Vagina (tissue), 2 donors: ENCODE results near the gene UROS. TPM values are rescaled to one million over a fixed set of nuclear protein-coding genes. Genes with fewer than 3 reads are reported as not detected.

Source experiments
- DNase-seq, 2 donors: peaks; one replicate each; pipeline ENCODE4 v3.0.0-alpha.2; 2017; ENCODE audit errors: extremely low spot score in 2 of 2
- H3K27ac ChIP-seq: fragments of 200-600 bp; sonication (generic); one replicate; pipeline ENCODE4 v1.5.1; 2019
- H3K27me3 ChIP-seq: fragments of 200-600 bp; sonication (generic); one replicate; pipeline ENCODE4 v1.5.1; 2019
- H3K36me3 ChIP-seq, 2 donors: fragments of 200-600 bp; sonication (generic); one replicate each; pipeline ENCODE4 v1.5.1; 2017 to 2019
- H3K4me1 ChIP-seq: fragments of 200-600 bp; sonication (generic); one replicate; pipeline ENCODE4 v1.5.1; 2019
- H3K4me3 ChIP-seq, 2 donors: fragments of 200-600 bp; sonication (generic); 1 replicate in 1 of 2; 2 replicates in 1 of 2; pipeline ENCODE4 v1.5.1; 2016 to 2019
- H3K9me3 ChIP-seq: fragments of 200-600 bp; sonication (generic); one replicate; pipeline ENCODE4 v1.5.1; 2019
- CTCF ChIP-seq, 3 experiments: fragments of 450-650 bp in 2 of 3; fragments of 200-600 bp in 1 of 3; sonication (generic) in 1 of 3; IDR thresholded peaks; one replicate each; pipeline ENCODE4 v1.5.1; 2017 to 2019; ENCODE audit warnings: antibody characterized with exemption in 3 of 3, mild to moderate bottlenecking in 2 of 3, moderate library complexity in 2 of 3
- POLR2A ChIP-seq, 2 donors: fragments of 450-650 bp; IDR thresholded peaks; one replicate each; pipeline ENCODE4 v1.6.1; 2017; ENCODE audit warnings: antibody characterized with exemption in 2 of 2, mild to moderate bottlenecking in 2 of 2, moderate library complexity in 2 of 2
- POLR2AphosphoS5 ChIP-seq, 2 donors: sonication (generic); formaldehyde crosslinking; IDR thresholded peaks; one replicate each; pipeline ENCODE4 v1.9.0; 2017; ENCODE audit warnings: antibody characterized with exemption in 2 of 2, mild to moderate bottlenecking in 2 of 2, low read depth in 1 of 2; ENCODE audit not compliant: insufficient read depth in 1 of 2
- intact Hi-C: fragments of 100-400 bp; cut with DNase I; formaldehyde crosslinking; loops from one replicate; pipeline ENCODE4 v1.15.1; 2023
- total RNA-seq: library from RNA; depleted of rRNA; stranded (reverse); fragments of >200 nt; gene quantifications from one replicate; pipeline ENCODE4 v1.2.3, GENCODE V29; 2016

Gene UROS
- total RNA-seq, 1 donor from 2014 or later, result 20.9 TPM

- TF ChIP-seq CTCF (IDR thresholded peaks at IDR 0.05) (no peak), POLR2AphosphoS5 (IDR thresholded peaks at IDR 0.05; ENCODE audit: insufficient read depth in 1 of 2, low read depth in 1 of 2) (no peak), POLR2A (IDR thresholded peaks at IDR 0.05) (no peak)
- intact Hi-C loops, result no loop called here
- Histone ChIP-seq H3K27ac (no peak overlapping the region), H3K27me3 (no peaks in the 10 kb centered on the region), H3K36me3 (no peaks in the 10 kb centered on the region), H3K9me3 (no peaks in the 10 kb centered on the region), H3K4me1 (no peaks in the 10 kb centered on the region), H3K4me3 (no peak overlapping the region)
- no peak for DNase-seq
These were observed 41.7 kb downstream of the UROS start for GRCh38 chr10:125781374-125781773.

GRCh38 chr10:125779403-125780327 is 43.4 kb downstream of the UROS start:
- H3K36me3 ChIP-seq, result no peaks in the 10 kb centered on the region
- no peak overlapping the region for H3K4me3 ChIP-seq
- H3K9me3 ChIP-seq, result no peaks in the 10 kb centered on the region
- no peaks in the 10 kb centered on the region for H3K4me1 ChIP-seq
- no peaks in the 10 kb centered on the region for H3K27me3 ChIP-seq
- H3K27ac ChIP-seq, result no peak overlapping the region
- DNase-seq, result no peak
- TF ChIP-seq POLR2AphosphoS5 (IDR thresholded peaks at IDR 0.05; ENCODE audit: insufficient read depth in 1 of 2, low read depth in 1 of 2) (no peak), POLR2A (IDR thresholded peaks at IDR 0.05) (no peak), CTCF (IDR thresholded peaks at IDR 0.05) (no peak)
- intact Hi-C loops, result no loop called here

- Histone ChIP-seq H3K9me3 (no peaks in the 10 kb centered on the region), H3K27me3 (no peaks in the 10 kb centered on the region), H3K4me1 (no peaks in the 10 kb centered on the region), H3K4me3 (no peak overlapping the region), H3K27ac (no peak overlapping the region), H3K36me3 (no peaks in the 10 kb centered on the region)
- no peak for DNase-seq
- intact Hi-C loops, result no loop called here
- TF ChIP-seq CTCF (IDR thresholded peaks at IDR 0.05) (no peak), POLR2AphosphoS5 (IDR thresholded peaks at IDR 0.05; ENCODE audit: insufficient read depth in 1 of 2, low read depth in 1 of 2) (no peak), POLR2A (IDR thresholded peaks at IDR 0.05) (no peak)
These were observed 44.5 kb downstream of the UROS start for GRCh38 chr10:125778556-125778955.

- no peaks in the 10 kb centered on the region for H3K9me3 ChIP-seq
- TF ChIP-seq POLR2AphosphoS5 (IDR thresholded peaks at IDR 0.05; ENCODE audit: insufficient read depth in 1 of 2, low read depth in 1 of 2) (no peak), CTCF (IDR thresholded peaks at IDR 0.05) (no peak), POLR2A (IDR thresholded peaks at IDR 0.05) (no peak)
- H3K4me1 ChIP-seq, result no peaks in the 10 kb centered on the region
- H3K4me3 ChIP-seq, result no peak overlapping the region
- intact Hi-C loops, result no loop called here
- no peaks in the 10 kb centered on the region for H3K36me3 ChIP-seq
- DNase-seq, result no peak
- no peaks in the 10 kb centered on the region for H3K27me3 ChIP-seq
- no peak overlapping the region for H3K27ac ChIP-seq
These were observed 45.3 kb downstream of the UROS start for GRCh38 chr10:125777806-125778205.

- Histone ChIP-seq H3K27ac (no peak within 1 kb of the TSS), H3K36me3 (no peaks in the 10 kb centered on the region), H3K27me3 (no peaks in the 10 kb centered on the region), H3K4me1 (no peaks in the 10 kb centered on the region), H3K9me3 (no peaks in the 10 kb centered on the region), H3K4me3 (no peak within 1 kb of the TSS)
- DNase-seq, result no peak
- TF ChIP-seq POLR2A (IDR thresholded peaks at IDR 0.05) (no peak), CTCF (IDR thresholded peaks at IDR 0.05) (no peak), POLR2AphosphoS5 (IDR thresholded peaks at IDR 0.05; ENCODE audit: insufficient read depth in 1 of 2, low read depth in 1 of 2) (no peak)
- intact Hi-C loops, result no loop called here
These were observed 47.5 kb downstream of the UROS start, which contains the start of gene MMP21 for GRCh38 chr10:125775491-125776106. TSS of gene MMP21 (minus strand) at chr10:125775821. CDS start at chr10:125775821, 0 bp downstream.
